SK-N-SH (cell line): ENCODE results near the gene GATD1. TPM values are rescaled to one million over a fixed set of nuclear protein-coding genes. Genes with fewer than 3 reads are reported as not detected.
A peak's percentile ranks its signal among the peaks of the same experiment; 100 is the strongest.

Experiments
- CTCF ChIA-PET: fragments of 300-600, 350-600 bp; formaldehyde crosslinking; extraction: SDS; loops from one replicate; lab custom pipeline; 2021; lab: Yijun Ruan, JAX
- POLR2A ChIA-PET: fragments of 350-600 bp; sonication (Branson Sonifier 250); formaldehyde crosslinking; extraction: SDS; loops from one replicate; lab custom pipeline; 2020; ENCODE audit warnings: antibody characterized with exemption, inconsistent platforms; lab: Yijun Ruan, JAX
- DNase-seq: peaks from one replicate; pipeline ENCODE4 v3.0.0; 2012
- H2AFZ ChIP-seq: fragments of 200-600 bp; sonication (generic); 2 replicates; pipeline ENCODE4 v1.8.1; 2016; ENCODE audit warnings: antibody characterized with exemption, mild to moderate bottlenecking, low read depth
- H3F3A ChIP-seq: fragments of 200-600 bp; sonication (generic); replicated peaks from 2 replicates; pipeline ENCODE3; 2016; ENCODE audit warnings: antibody characterized with exemption, mild to moderate bottlenecking; ENCODE audit not compliant: insufficient read depth
- H3K27ac ChIP-seq, 2 experiments: fragments of 200-500 bp in 1 of 2; fragments of 200-600 bp in 1 of 2; sonication (Bioruptor generic) in 1 of 2; sonication (generic), shearing (Covaris generic) in 1 of 2; 2 replicates each; pipeline versions ENCODE4 v1.5.1 to v1.6.1; 2014 to 2016; ENCODE audit warnings: low read depth in 2 of 2, inconsistent platforms in 1 of 2, low read length in 1 of 2, mild to moderate bottlenecking in 1 of 2, mixed read lengths in 1 of 2
- H3K27me3 ChIP-seq: fragments of 200-600 bp; sonication (generic), shearing (Covaris generic); 2 replicates; pipeline ENCODE4 v1.6.1; 2016; ENCODE audit warnings: mixed run types; ENCODE audit not compliant: insufficient read depth
- H3K36me3 ChIP-seq, 2 experiments: fragments of 200-500 bp in 1 of 2; fragments of 200-600 bp in 1 of 2; sonication (Bioruptor generic) in 1 of 2; sonication (generic) in 1 of 2; replicated peaks in 1 of 2; 2 replicates each; pipeline versions ENCODE3 to v1.5.1; 2014 to 2016; ENCODE audit warnings: low read length in 1 of 2, mild to moderate bottlenecking in 1 of 2; ENCODE audit not compliant: insufficient read depth in 2 of 2, control insufficient read depth in 1 of 2
- H3K4me1 ChIP-seq, 2 experiments: fragments of 200-500 bp in 1 of 2; fragments of 200-600 bp in 1 of 2; sonication (Bioruptor generic) in 1 of 2; sonication (generic), shearing (Covaris generic) in 1 of 2; 2 replicates each; pipeline versions ENCODE4 v1.5.1 to v1.6.1; 2014 to 2016; ENCODE audit warnings: low read depth in 1 of 2, low read length in 1 of 2, mixed run types in 1 of 2; ENCODE audit not compliant: insufficient read depth in 2 of 2, control insufficient read depth in 1 of 2
- H3K4me2 ChIP-seq: fragments of 200-600 bp; sonication (generic), shearing (Covaris generic); 2 replicates; pipeline ENCODE4 v1.6.1; 2017; ENCODE audit warnings: mixed run types
- H3K4me3 ChIP-seq, 2 experiments: fragments of 200-500 bp in 1 of 2; fragments of 200-600 bp in 1 of 2; sonication (Bioruptor generic) in 1 of 2; sonication (generic), shearing (Covaris generic) in 1 of 2; 2 replicates each; pipeline versions ENCODE4 v1.5.1 to v1.8.1; 2014 to 2016; ENCODE audit warnings: low read depth in 2 of 2, inconsistent platforms in 1 of 2, low read length in 1 of 2, mild to moderate bottlenecking in 1 of 2, mixed read lengths in 1 of 2, moderate library complexity in 1 of 2
- H3K79me2 ChIP-seq: fragments of 200-600 bp; sonication (generic); 2 replicates; pipeline ENCODE4 v1.8.1; 2017; ENCODE audit warnings: mild to moderate bottlenecking; ENCODE audit not compliant: insufficient read depth
- H3K9ac ChIP-seq: fragments of 200-600 bp; sonication (generic); 2 replicates; pipeline ENCODE4 v1.6.1; 2017; ENCODE audit warnings: mixed run types
- H3K9me2 ChIP-seq: fragments of 200-600 bp; sonication (generic); 2 replicates; pipeline ENCODE4 v1.6.1; 2017; ENCODE audit warnings: mixed run types
- H3K9me3 ChIP-seq: fragments of 200-600 bp; sonication (generic); 2 replicates; pipeline ENCODE4 v1.6.1; 2017; ENCODE audit warnings: mixed run types, mild to moderate bottlenecking, moderate library complexity
- H4K20me1 ChIP-seq: fragments of 200-600 bp; sonication (generic); 2 replicates; pipeline ENCODE4 v1.6.1; 2017; ENCODE audit warnings: mild to moderate bottlenecking, mixed run types; ENCODE audit not compliant: insufficient read depth
- CHD2 ChIP-seq: fragments of 150-350 bp; IDR thresholded peaks from 2 replicates; pipeline ENCODE4 v1.6.1; 2018; ENCODE audit warnings: low read length; ENCODE audit not compliant: partially characterized antibody
- FOXJ3 ChIP-seq: sonication (generic); formaldehyde crosslinking; IDR thresholded peaks from 2 replicates; pipeline ENCODE4 v1.5.1; 2020; ENCODE audit warnings: mild to moderate bottlenecking, missing genetic modification reagents
- GATA2 ChIP-seq: sonication (generic); formaldehyde crosslinking; IDR thresholded peaks from 2 replicates; pipeline ENCODE4 v1.5.0; 2020; ENCODE audit warnings: mild to moderate bottlenecking, missing genetic modification reagents
- JUND ChIP-seq: IDR thresholded peaks from 2 replicates; pipeline ENCODE4 v1.4.0; 2012
- RAD21 ChIP-seq: IDR thresholded peaks from 2 replicates; pipeline ENCODE4 v1.6.1; 2012; ENCODE audit warnings: mild to moderate bottlenecking, low read length
- RFX5 ChIP-seq: IDR thresholded peaks from 2 replicates; pipeline ENCODE4 v1.6.1; 2012; ENCODE audit warnings: mild to moderate bottlenecking, improper control_type of control experiment, low read length
- TCF12 ChIP-seq: IDR thresholded peaks from 2 replicates; pipeline ENCODE4 v1.4.0; 2012
- YY1 ChIP-seq: IDR thresholded peaks from 2 replicates; pipeline ENCODE4 v1.4.0; 2012; ENCODE audit warnings: low read depth, mild to moderate bottlenecking
- WGBS: methylation state at CpG from one replicate; pipeline ENCODE4 v1.1.6; 2017; ENCODE audit warnings: low lambda C conversion rate; 5-methylcytosine and 5-hydroxymethylcytosine counted together
- polyA plus RNA-seq, 3 experiments: library from polyadenylated mRNA; depleted of rRNA; stranded (reverse); fragments of >200 nt; gene quantifications; 2 replicates each; pipeline ENCODE4 v1.2.3, GENCODE V29; 2012
- TF ChIP-seq, protein P1 (sequence below): IDR thresholded peaks from 2 replicates; pipeline ENCODE4 v1.4.0; 2012; ENCODE audit warnings: low read depth, borderline replicate concordance
- TF ChIP-seq, protein P2 (sequence below): IDR thresholded peaks from 2 replicates; pipeline ENCODE4 v1.6.1; 2012; ENCODE audit warnings: mild to moderate bottlenecking, low read depth, low read length, moderate library complexity

GATD1 gene
- polyA plus RNA-seq, 1 of the 3 experiments (the other 2 are of a cell fraction) = 86.2 TPM

DNA sequence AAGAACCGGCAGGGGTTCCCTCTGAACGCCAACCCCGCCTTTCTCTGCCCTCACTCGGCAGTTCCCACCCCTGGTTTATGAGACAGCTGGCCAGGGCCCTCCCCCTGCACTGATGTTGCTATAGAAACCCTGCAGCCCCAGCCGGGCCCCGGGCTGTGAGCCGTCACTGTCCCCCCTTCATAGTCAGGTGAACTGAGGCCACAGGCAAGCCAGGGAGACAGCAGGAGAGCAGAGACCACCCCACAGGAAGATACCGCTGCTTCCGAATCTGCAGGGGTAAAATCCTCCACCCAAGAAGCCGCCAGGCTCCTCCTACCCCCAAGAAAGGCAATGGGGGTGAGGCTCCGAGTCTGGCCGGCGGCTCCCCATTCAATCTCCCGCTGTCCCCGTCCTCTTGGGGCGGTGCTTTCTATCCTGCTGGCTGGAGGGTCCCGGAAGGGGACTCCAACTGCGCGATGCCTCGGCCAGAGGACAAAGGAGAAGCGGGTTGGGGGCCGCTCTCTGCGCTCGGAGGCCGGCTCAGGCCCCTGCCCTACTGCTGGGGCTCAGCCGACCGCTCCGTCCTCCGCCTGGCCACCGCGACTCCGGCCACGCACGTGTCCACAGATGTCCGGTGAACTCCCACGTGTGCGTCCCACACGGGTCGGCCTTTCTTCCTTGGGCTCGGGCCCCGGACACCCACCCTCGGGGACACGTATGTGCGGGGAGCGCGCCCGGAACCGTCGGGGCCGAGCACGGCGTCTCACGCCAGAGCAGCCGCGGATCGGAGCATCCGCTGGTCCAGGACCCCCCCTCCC is 20.2 kb upstream of the GATD1 start (continued):
- TF ChIP-seq, protein P1, sequence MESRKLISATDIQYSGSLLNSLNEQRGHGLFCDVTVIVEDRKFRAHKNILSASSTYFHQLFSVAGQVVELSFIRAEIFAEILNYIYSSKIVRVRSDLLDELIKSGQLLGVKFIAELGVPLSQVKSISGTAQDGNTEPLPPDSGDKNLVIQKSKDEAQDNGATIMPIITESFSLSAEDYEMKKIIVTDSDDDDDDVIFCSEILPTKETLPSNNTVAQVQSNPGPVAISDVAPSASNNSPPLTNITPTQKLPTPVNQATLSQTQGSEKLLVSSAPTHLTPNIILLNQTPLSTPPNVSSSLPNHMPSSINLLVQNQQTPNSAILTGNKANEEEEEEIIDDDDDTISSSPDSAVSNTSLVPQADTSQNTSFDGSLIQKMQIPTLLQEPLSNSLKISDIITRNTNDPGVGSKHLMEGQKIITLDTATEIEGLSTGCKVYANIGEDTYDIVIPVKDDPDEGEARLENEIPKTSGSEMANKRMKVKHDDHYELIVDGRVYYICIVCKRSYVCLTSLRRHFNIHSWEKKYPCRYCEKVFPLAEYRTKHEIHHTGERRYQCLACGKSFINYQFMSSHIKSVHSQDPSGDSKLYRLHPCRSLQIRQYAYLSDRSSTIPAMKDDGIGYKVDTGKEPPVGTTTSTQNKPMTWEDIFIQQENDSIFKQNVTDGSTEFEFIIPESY = 0 out of 2 replicates have a peak, but pooled peaks have one; percentile 7
- TF ChIP-seq RAD21 = no peak
- TF ChIP-seq TCF12 = no peak
- TF ChIP-seq YY1 = no peak
- TF ChIP-seq, protein P2, sequence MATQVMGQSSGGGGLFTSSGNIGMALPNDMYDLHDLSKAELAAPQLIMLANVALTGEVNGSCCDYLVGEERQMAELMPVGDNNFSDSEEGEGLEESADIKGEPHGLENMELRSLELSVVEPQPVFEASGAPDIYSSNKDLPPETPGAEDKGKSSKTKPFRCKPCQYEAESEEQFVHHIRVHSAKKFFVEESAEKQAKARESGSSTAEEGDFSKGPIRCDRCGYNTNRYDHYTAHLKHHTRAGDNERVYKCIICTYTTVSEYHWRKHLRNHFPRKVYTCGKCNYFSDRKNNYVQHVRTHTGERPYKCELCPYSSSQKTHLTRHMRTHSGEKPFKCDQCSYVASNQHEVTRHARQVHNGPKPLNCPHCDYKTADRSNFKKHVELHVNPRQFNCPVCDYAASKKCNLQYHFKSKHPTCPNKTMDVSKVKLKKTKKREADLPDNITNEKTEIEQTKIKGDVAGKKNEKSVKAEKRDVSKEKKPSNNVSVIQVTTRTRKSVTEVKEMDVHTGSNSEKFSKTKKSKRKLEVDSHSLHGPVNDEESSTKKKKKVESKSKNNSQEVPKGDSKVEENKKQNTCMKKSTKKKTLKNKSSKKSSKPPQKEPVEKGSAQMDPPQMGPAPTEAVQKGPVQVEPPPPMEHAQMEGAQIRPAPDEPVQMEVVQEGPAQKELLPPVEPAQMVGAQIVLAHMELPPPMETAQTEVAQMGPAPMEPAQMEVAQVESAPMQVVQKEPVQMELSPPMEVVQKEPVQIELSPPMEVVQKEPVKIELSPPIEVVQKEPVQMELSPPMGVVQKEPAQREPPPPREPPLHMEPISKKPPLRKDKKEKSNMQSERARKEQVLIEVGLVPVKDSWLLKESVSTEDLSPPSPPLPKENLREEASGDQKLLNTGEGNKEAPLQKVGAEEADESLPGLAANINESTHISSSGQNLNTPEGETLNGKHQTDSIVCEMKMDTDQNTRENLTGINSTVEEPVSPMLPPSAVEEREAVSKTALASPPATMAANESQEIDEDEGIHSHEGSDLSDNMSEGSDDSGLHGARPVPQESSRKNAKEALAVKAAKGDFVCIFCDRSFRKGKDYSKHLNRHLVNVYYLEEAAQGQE = no peak
- no peak for TF ChIP-seq JUND
- no peak for TF ChIP-seq RFX5

DNA sequence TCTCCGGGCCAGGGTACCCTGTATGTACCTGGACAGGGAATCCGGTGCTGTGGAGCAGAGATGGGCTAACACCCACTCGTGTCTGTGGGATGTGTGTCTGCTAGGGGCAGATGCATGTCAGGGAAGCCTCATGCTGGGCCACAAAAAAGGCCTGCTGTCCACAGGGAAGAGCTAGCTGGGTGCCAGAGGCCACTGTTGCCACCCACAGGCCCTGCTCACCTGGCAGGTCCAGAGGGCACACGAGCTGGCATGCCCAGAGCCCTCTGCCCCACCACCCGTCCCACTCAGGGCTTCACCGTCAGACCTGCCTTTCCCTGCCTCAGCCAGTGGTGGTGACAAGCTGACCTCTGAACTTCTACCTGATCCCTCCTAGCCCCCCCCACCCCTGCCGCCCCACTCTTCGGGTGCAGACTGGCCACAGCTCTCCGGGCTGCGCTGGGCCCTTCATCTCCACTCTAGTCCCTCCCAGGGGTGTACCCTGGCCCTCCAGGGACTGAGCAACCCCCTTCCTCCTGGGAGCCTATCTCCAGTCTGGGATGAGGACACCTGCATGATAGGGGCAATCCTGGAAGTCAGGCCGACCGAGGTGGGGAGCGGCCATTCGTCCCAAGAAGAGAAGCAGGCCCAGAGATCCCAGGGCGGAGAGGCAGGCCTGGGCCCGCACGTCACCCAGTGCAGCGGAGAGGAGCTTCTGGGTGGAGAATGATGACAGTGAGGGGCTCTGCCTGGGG is 19.4 kb upstream of the GATD1 start:
- ChIA-PET POLR2A (interaction anchor here (0.6 to 2.2 kb wide), 3 partner anchors 12 to 235 kb away, joined by 3 to 14 read pairs (median 5); partner anchors contain the start of genes PNPLA2 and RPLP2), CTCF (interaction anchor here (0.6 to 6.3 kb wide), 4 partner anchors 13 to 68 kb away, joined by 3 to 43 read pairs (median 3); no protein-coding TSS in a partner anchor)
- peaks cover 14% of the 10 kb centered on the region for H3F3A ChIP-seq
- no peaks in the 10 kb centered on the region for H3K9me3 ChIP-seq
- H3K9me2 ChIP-seq = no peaks in the 10 kb centered on the region
- peaks cover 0 to 46% of the 10 kb centered on the region in 2 experiments for H3K36me3 ChIP-seq
- H4K20me1 ChIP-seq = no peaks in the 10 kb centered on the region
- H3K4me1 ChIP-seq = peaks cover 8 to 40% of the 10 kb centered on the region in 2 experiments; a peak in 2 of 4 replicates
- WGBS = 32% methylated on average over 9 of the region's 18 CpGs
- peak overlapping the region; percentile 87 for H3K9ac ChIP-seq
- no peak for DNase-seq
- peaks cover 20% of the 10 kb centered on the region for H3K79me2 ChIP-seq
- peak overlapping the region; percentile 93 for H3K27ac ChIP-seq
- H3K27me3 ChIP-seq = no peaks in the 10 kb centered on the region
- no peak overlapping the region for H2AFZ ChIP-seq
- peak overlapping the region; percentile 100 for H3K4me2 ChIP-seq
- TF ChIP-seq RFX5 = no peak
- TF ChIP-seq FOXJ3 (CRISPR knock-in tag) = no peak
- TF ChIP-seq CHD2 = no peak
- TF ChIP-seq GATA2 (CRISPR knock-in tag) = no peak
- TF ChIP-seq, all 33 proteins: peak for 0
- peak overlapping the region; percentile 90 to 92 for H3K4me3 ChIP-seq
